Measurements from ENCODE around the gene GHDC. TPM values are rescaled to one million over a fixed set of nuclear protein-coding genes. Genes with fewer than 3 reads are reported as not detected.
"Not testable (repeated sequence)": the region's sequence is repeated elsewhere in the genome, so short reads cannot be mapped to it uniquely, and the experiment has no call there.

GHDC gene
- total RNA-seq, 4 donors from 2014 or later: 14.6 to 51.8 (median 20.7) TPM

- no peak overlapping the region for H3K4me3 ChIP-seq (ENCODE audit: low read depth, poor library complexity, severe bottlenecking)
- intact Hi-C loops (cut with DNase I; ENCODE audit: low total_unique reads): no loop called here
- TF ChIP-seq CTCF (IDR thresholded peaks at IDR 0.05) (no peak), POLR2A (IDR thresholded peaks at IDR 0.05) (no peak)
- 86% methylated on average over 2 of the region's 2 CpGs for WGBS, 2 donors
- DNase-seq (ENCODE audit: low spot score in 2 of 2): no peak
Observed at GRCh38 chr17:42187833-42188232, 6.5 kb downstream of the GHDC start.

GRCh38 chr17:42186191-42186590, 8.1 kb downstream of the GHDC start:
- intact Hi-C loops (cut with DNase I; ENCODE audit: low total_unique reads); DNase-seq (ENCODE audit: low spot score in 2 of 2); H3K4me3 ChIP-seq (ENCODE audit: low read depth, poor library complexity, severe bottlenecking): not testable (repeated sequence)
- 74 to 87% methylated on average over 5 of the region's 5 CpGs for WGBS, 2 donors

GRCh38 chr17:42185621-42185930, 8.7 kb downstream of the GHDC start:
- intact Hi-C loops (cut with DNase I; ENCODE audit: low total_unique reads): no loop called here
- H3K4me3 ChIP-seq (ENCODE audit: low read depth, poor library complexity, severe bottlenecking): no peak overlapping the region
- DNase-seq (ENCODE audit: low spot score in 2 of 2): no peak
- TF ChIP-seq POLR2A (IDR thresholded peaks at IDR 0.05) (no peak), CTCF (IDR thresholded peaks at IDR 0.05) (no peak)
- WGBS, 2 donors: 60 to 71% methylated on average over 7 of the region's 7 CpGs

GRCh38 chr17:42184713-42185620, 9.3 kb downstream of the GHDC start, which contains the start of gene HCRT:
Gene HCRT (minus strand): TSS chr17:42185452. CDS start chr17:42185365, 87 bp downstream.
- intact Hi-C loops (cut with DNase I; ENCODE audit: low total_unique reads): no loop called here
- 71 to 74% methylated on average over 11 of the region's 11 CpGs for WGBS, 2 donors

GRCh38 chr17:42183741-42184711, 10.3 kb downstream of the GHDC start:
- peak overlapping the region; percentile 8 for H3K4me3 ChIP-seq (ENCODE audit: low read depth, poor library complexity, severe bottlenecking)
- TF ChIP-seq POLR2A (IDR thresholded peaks at IDR 0.05): no peak
- no peak for TF ChIP-seq CTCF (IDR thresholded peaks at IDR 0.05)
- 5% methylated on average over 63 to 67 of the region's 83 CpGs for WGBS, 2 donors
- DNase-seq (ENCODE audit: low spot score in 2 of 2): peak in 1 of 2 donors; percentile 91
- intact Hi-C loops (cut with DNase I; ENCODE audit: low total_unique reads): no loop called here

More at GRCh38 chr17:42184713-42185620, 9.3 kb downstream of the GHDC start, which contains the start of gene HCRT:
- H3K4me3 ChIP-seq (ENCODE audit: low read depth, poor library complexity, severe bottlenecking): no peak within 1 kb of the TSS
- DNase-seq (ENCODE audit: low spot score in 2 of 2): no peak
- TF ChIP-seq CTCF (IDR thresholded peaks at IDR 0.05): no peak
- no peak for TF ChIP-seq POLR2A (IDR thresholded peaks at IDR 0.05)
